ENCODE data around the gene SEC23IP. TPM values are rescaled to one million over a fixed set of nuclear protein-coding genes. Genes with fewer than 3 reads are reported as not detected.
"Not testable (repeated sequence)": the region's sequence is repeated elsewhere in the genome, so short reads cannot be mapped to it uniquely, and the experiment has no call there.

SEC23IP gene
- total and polyA plus RNA-seq, 2 donors (not counting 1 experiment from before 2014, with no cell fraction given), result 10.5 to 69.7 TPM

DNA sequence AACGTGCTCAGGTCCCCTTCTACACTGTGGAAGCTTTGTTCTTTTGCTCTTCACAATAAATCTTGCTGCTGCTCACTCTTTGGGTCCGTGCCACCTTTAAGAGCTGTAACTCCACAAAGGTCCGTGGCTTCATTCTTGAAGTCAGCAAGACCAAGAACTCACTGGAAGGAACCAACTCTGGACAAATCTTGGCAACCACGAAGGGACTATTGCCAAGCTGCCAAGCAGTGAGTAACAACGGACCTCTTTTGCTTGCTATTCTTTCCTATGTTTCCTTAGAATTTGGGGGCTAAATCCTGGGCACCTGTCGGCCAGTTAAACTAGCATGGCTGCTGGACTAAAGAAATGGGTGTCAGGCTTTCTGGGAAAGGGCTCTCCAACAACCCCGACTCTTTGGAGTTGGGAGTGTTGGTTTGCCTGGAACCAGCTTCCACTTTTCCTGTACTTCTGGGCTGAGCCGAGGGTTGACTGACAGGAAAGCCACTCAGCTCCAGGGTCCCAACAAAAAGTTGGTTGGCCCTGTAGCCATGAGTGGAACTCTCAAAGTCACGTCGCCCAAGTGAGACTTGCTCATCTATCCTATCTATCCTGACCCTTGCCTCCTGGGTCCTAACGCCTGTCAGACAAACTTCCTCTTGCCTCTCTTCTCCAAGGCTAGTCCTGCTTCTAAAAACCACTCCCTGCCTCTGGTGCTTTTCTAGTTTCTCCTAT is 8.5 kb upstream of the SEC23IP start:
- H3K27me3 ChIP-seq (replicated peaks in 1 of 4; ENCODE audit: control extremely low read depth in 1 of 4, control insufficient read depth in 3 of 4, insufficient read depth in 4 of 4, low read length in 3 of 4); H3K4me3 ChIP-seq (ENCODE audit: control extremely low read depth in 1 of 5, extremely low read depth in 1 of 5, insufficient read depth in 1 of 5, low read depth in 2 of 5, low read length in 4 of 5); H3K4me1 Mint-ChIP-seq; H3K27ac ChIP-seq (ENCODE audit: low read length in 2 of 2); DNase-seq; H3K27me3 Mint-ChIP-seq; H4K20me1 ChIP-seq (ENCODE audit: control insufficient read depth, insufficient read depth, low read length, poor library complexity, severe bottlenecking); H3K27ac Mint-ChIP-seq; ATAC-seq (ENCODE audit: low read depth); H3K4me1 ChIP-seq (ENCODE audit: control insufficient read depth in 2 of 2, insufficient read depth in 2 of 2, low read length in 2 of 2); H3K9me3 ChIP-seq (ENCODE audit: control extremely low read depth in 1 of 3, control insufficient read depth in 2 of 3, insufficient read depth in 1 of 3, low read length in 2 of 3); intact Hi-C loops (cut with micrococcal nuclease); H3K79me2 ChIP-seq (ENCODE audit: control insufficient read depth, insufficient read depth, low read length); H3K4me3 Mint-ChIP-seq; H2AFZ ChIP-seq (ENCODE audit: insufficient read depth, low read depth, low read length, poor library complexity, severe bottlenecking); H3K4me2 ChIP-seq (replicated peaks; ENCODE audit: low read depth, low read length, poor library complexity, severe bottlenecking); H3K9me3 Mint-ChIP-seq (ENCODE audit: insufficient read depth); H3K36me3 ChIP-seq (replicated peaks in 1 of 2; ENCODE audit: control extremely low read depth in 1 of 2, control insufficient read depth in 1 of 2, extremely low read depth in 1 of 2, insufficient read depth in 2 of 2, low read length in 1 of 2); POLR2A ChIA-PET; H3K9ac ChIP-seq (ENCODE audit: low read length): not testable (repeated sequence)
- CTCF ChIA-PET, result interaction anchor here (1.0 kb wide), 1 partner anchor 24 kb away, joined by 3 read pairs; no protein-coding TSS in a partner anchor
- 92% methylated on average over 10 of the region's 11 CpGs for WGBS (ENCODE audit: insufficient coverage)

DNA sequence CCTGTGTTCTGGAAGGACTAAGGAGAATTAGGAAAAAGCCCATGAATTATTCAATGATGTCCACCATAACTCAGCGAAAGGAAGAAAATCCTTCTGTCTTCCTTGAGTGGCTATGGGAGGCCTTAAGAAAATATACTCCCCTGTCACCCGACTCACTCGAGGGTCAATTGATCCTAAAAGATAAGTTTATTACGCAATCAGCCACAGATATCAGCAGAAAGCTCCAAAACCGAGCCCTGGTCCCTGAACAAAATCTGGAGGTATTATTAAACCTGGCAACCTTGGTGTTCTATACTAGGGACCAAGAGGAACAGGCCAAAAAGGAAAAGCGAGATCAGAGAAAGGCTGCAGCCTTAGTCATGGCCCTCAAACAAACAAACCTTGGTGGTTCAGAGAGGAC is 6.5 kb upstream of the SEC23IP start:
- ATAC-seq (ENCODE audit: low read depth); H3K27ac Mint-ChIP-seq; H3K27me3 Mint-ChIP-seq; H3K4me3 ChIP-seq (ENCODE audit: control extremely low read depth in 1 of 5, extremely low read depth in 1 of 5, insufficient read depth in 1 of 5, low read depth in 2 of 5, low read length in 4 of 5); H3K4me2 ChIP-seq (replicated peaks; ENCODE audit: low read depth, low read length, poor library complexity, severe bottlenecking); H3K27me3 ChIP-seq (replicated peaks in 1 of 4; ENCODE audit: control extremely low read depth in 1 of 4, control insufficient read depth in 3 of 4, insufficient read depth in 4 of 4, low read length in 3 of 4); H3K4me1 ChIP-seq (ENCODE audit: control insufficient read depth in 2 of 2, insufficient read depth in 2 of 2, low read length in 2 of 2); POLR2A ChIA-PET; H3K79me2 ChIP-seq (ENCODE audit: control insufficient read depth, insufficient read depth, low read length); H3K4me1 Mint-ChIP-seq; DNase-seq; H2AFZ ChIP-seq (ENCODE audit: insufficient read depth, low read depth, low read length, poor library complexity, severe bottlenecking); H3K27ac ChIP-seq (ENCODE audit: low read length in 2 of 2); CTCF ChIA-PET; H3K4me3 Mint-ChIP-seq; H4K20me1 ChIP-seq (ENCODE audit: control insufficient read depth, insufficient read depth, low read length, poor library complexity, severe bottlenecking); H3K9me3 Mint-ChIP-seq (ENCODE audit: insufficient read depth); intact Hi-C loops (cut with micrococcal nuclease); H3K36me3 ChIP-seq (replicated peaks in 1 of 2; ENCODE audit: control extremely low read depth in 1 of 2, control insufficient read depth in 1 of 2, extremely low read depth in 1 of 2, insufficient read depth in 2 of 2, low read length in 1 of 2); H3K9ac ChIP-seq (ENCODE audit: low read length); H3K9me3 ChIP-seq (ENCODE audit: control extremely low read depth in 1 of 3, control insufficient read depth in 2 of 3, insufficient read depth in 1 of 3, low read length in 2 of 3): not testable (repeated sequence)
- WGBS (ENCODE audit: insufficient coverage), result 93% methylated on average over 6 of the region's 6 CpGs

DNA sequence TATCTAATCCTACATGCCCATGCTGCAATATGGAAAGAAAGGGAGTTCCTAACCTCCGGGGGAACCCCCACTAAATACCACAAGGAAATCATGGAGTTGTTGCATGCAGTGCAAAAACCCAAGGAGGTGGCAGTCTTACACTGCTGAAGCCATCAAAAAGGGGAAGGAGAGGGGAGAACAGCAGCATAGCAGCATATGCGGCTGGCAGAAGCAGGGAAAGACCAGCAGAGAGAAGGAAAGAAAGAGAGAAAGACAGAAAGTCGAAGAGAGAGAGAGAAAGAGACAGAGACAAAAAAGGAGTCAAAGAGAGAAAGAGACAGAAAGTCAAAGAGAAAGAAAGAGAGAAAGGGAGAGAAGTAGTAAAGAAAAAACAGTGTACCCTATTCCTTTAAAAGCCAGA is 3.8 kb upstream of the SEC23IP start:
- H3K9me3 Mint-ChIP-seq (ENCODE audit: insufficient read depth); H3K36me3 ChIP-seq (replicated peaks in 1 of 2; ENCODE audit: control extremely low read depth in 1 of 2, control insufficient read depth in 1 of 2, extremely low read depth in 1 of 2, insufficient read depth in 2 of 2, low read length in 1 of 2); H2AFZ ChIP-seq (ENCODE audit: insufficient read depth, low read depth, low read length, poor library complexity, severe bottlenecking); POLR2A ChIA-PET; H3K4me2 ChIP-seq (replicated peaks; ENCODE audit: low read depth, low read length, poor library complexity, severe bottlenecking); ATAC-seq (ENCODE audit: low read depth); H4K20me1 ChIP-seq (ENCODE audit: control insufficient read depth, insufficient read depth, low read length, poor library complexity, severe bottlenecking); H3K27me3 ChIP-seq (replicated peaks in 1 of 4; ENCODE audit: control extremely low read depth in 1 of 4, control insufficient read depth in 3 of 4, insufficient read depth in 4 of 4, low read length in 3 of 4); H3K4me3 ChIP-seq (ENCODE audit: control extremely low read depth in 1 of 5, extremely low read depth in 1 of 5, insufficient read depth in 1 of 5, low read depth in 2 of 5, low read length in 4 of 5); H3K9ac ChIP-seq (ENCODE audit: low read length); intact Hi-C loops (cut with micrococcal nuclease); CTCF ChIA-PET; DNase-seq; H3K4me3 Mint-ChIP-seq; H3K27ac ChIP-seq (ENCODE audit: low read length in 2 of 2); H3K9me3 ChIP-seq (ENCODE audit: control extremely low read depth in 1 of 3, control insufficient read depth in 2 of 3, insufficient read depth in 1 of 3, low read length in 2 of 3); H3K27me3 Mint-ChIP-seq; H3K27ac Mint-ChIP-seq: not testable (repeated sequence)
- peaks cover 8 to 13% of the 10 kb centered on the region in 2 donors for H3K4me1 ChIP-seq (ENCODE audit: control insufficient read depth in 2 of 2, insufficient read depth in 2 of 2, low read length in 2 of 2)
- peaks cover 19% of the 10 kb centered on the region for H3K79me2 ChIP-seq (ENCODE audit: control insufficient read depth, insufficient read depth, low read length)
- WGBS (ENCODE audit: insufficient coverage), result 5% methylated on average over 2 of the region's 3 CpGs
- H3K4me1 Mint-ChIP-seq, result peaks cover 14% of the 10 kb centered on the region

DNA sequence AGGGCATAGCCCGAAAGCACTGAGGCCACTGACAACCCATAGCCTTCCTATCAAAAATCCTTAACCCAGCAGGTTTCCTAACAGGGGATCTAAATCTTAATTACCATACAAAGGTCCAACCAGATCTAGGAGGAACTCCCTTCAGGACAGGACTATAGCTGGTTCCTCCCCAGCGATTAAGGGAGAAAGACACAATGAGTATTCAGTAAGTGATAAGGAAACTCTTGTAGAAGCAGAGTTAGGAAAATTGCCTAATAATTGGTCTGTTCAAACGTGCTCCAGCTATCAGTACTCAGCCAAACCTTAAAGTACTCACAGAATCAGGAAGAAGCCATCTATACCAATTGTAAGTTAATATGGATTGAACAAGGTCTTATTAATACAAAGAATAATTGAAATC is 3.3 kb upstream of the SEC23IP start:
- Histone ChIP-seq H3K4me1 (ENCODE audit: control insufficient read depth in 2 of 2, insufficient read depth in 2 of 2, low read length in 2 of 2) (peaks cover 12 to 13% of the 10 kb centered on the region in 2 donors), H3K79me2 (ENCODE audit: control insufficient read depth, insufficient read depth, low read length) (peaks cover 21% of the 10 kb centered on the region)
- H4K20me1 ChIP-seq (ENCODE audit: control insufficient read depth, insufficient read depth, low read length, poor library complexity, severe bottlenecking); H3K4me3 Mint-ChIP-seq; H3K27ac ChIP-seq (ENCODE audit: low read length in 2 of 2); H3K27me3 Mint-ChIP-seq; H3K27me3 ChIP-seq (replicated peaks in 1 of 4; ENCODE audit: control extremely low read depth in 1 of 4, control insufficient read depth in 3 of 4, insufficient read depth in 4 of 4, low read length in 3 of 4); H2AFZ ChIP-seq (ENCODE audit: insufficient read depth, low read depth, low read length, poor library complexity, severe bottlenecking); CTCF ChIA-PET; H3K9me3 Mint-ChIP-seq (ENCODE audit: insufficient read depth); H3K4me2 ChIP-seq (replicated peaks; ENCODE audit: low read depth, low read length, poor library complexity, severe bottlenecking); ATAC-seq (ENCODE audit: low read depth); DNase-seq; H3K4me3 ChIP-seq (ENCODE audit: control extremely low read depth in 1 of 5, extremely low read depth in 1 of 5, insufficient read depth in 1 of 5, low read depth in 2 of 5, low read length in 4 of 5); H3K36me3 ChIP-seq (replicated peaks in 1 of 2; ENCODE audit: control extremely low read depth in 1 of 2, control insufficient read depth in 1 of 2, extremely low read depth in 1 of 2, insufficient read depth in 2 of 2, low read length in 1 of 2); POLR2A ChIA-PET; intact Hi-C loops (cut with micrococcal nuclease); H3K27ac Mint-ChIP-seq; H3K9me3 ChIP-seq (ENCODE audit: control extremely low read depth in 1 of 3, control insufficient read depth in 2 of 3, insufficient read depth in 1 of 3, low read length in 2 of 3); H3K9ac ChIP-seq (ENCODE audit: low read length): not testable (repeated sequence)
- WGBS (ENCODE audit: insufficient coverage), result 67% methylated on average over 1 of the region's 3 CpGs
- peaks cover 19% of the 10 kb centered on the region for H3K4me1 Mint-ChIP-seq

Measured in B cell (primary cell).